Ramos (cell line): ENCODE data around the gene FPGS.

Experiments
- in situ Hi-C: fragments of 300-500 bp; cut with MboI; formaldehyde crosslinking; loops from one replicate; pipeline ENCODE4 v1.14.3; 2022; ENCODE audit warnings: low sequenced_read_pairs; ENCODE audit not compliant: unreplicated experiment

The FPGS gene

DNA sequence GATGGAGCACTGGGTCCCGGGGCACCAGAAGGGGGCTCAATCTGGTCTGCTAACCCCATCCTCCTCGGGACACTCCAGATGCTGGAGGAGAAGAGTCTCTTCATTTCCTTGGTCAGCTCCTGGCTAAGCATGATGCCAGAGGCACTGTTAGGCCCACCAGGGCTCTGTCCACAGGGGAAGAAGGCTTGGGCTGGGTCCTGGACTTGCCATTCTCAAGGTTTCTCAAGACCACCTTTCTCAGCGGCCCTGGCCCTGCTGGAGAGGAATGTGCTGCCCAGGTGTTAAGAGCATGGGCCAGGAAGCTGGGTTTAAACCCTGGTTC, 32.1 kb upstream of the FPGS start:
- in situ Hi-C loops, result no loop called here

DNA sequence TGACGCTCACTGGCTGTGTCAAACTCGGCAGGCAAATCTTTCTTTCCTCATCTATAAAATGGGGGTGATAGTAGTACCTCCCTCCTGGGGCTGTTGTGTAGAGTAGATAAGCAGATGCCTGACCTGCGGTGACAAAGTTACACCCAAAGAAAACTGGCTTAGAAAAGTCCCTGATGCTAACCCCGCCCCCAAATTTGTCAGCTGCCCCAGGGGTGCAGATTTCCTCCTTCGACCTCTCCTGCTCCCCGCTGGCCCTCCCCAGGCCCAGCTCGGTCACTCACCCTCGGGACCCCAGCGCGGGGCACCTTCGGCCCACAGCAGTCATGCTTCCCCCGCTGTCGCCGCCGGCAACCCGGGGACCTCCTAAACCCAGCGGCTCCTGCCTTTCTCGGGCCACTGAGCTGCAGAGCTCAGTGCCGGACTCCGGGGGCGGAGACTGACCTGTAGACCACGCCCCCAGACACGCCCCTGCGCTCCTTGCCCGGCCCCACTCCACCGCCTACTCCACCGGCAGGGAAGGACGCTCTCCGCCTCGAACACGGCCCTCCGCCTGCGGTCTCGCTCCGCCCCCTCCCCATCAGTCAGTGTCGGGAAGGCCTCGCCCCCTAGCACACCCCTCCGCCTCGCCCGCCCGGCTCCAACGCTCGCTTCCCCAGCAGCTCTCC, 31.6 kb upstream of the FPGS start:
- in situ Hi-C loops, result no loop called here

DNA sequence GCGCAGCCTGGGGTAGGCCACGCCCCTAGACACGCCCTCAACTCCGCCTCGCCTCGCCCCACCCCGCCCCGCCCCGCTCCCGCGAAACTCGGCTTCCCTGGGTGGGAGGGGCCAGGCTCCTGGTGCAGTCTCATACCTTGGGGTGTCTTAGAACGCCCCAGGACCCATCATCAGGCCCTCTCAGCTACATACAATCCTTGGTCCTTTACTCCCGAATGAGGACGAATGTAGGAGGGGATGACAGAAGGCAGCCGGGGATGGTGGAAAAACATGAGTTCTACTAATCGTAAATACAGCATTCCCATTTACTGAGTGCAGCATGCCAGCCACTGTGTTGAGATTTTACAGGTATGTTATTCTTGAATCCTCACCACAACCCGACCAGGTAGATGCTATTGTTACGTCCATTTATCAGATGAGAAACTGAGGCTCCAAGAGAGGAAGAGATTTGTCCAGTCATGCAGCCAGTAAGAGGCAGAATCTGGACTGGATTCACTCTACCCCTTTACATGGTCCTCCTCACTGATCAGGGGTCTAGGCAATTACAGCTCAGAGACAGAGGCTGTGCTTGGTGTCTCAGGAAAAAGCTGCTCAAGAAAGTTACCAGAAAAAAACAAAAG, 31.0 kb upstream of the FPGS start:
- in situ Hi-C loops, result no loop called here

DNA sequence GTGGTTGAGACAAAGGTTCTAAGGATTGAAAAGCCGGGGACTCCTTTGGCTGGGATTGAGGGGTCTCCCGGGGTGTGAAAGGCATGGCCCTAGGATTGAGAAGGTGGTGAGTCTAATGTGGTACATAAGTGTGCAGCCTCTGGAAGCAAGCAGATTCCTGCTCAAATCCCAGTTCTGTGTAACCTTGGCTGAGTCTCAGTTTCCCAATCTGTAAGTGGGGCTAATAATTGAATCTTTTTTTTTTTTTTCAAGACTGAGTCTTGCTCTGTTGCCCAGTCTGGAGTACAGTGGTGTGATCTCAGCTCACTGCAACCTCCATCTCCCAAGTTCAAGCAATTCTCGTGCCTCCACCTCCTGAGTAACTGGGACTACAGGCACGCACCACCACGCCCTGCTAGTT, 30.1 kb upstream of the FPGS start:
- in situ Hi-C loops, result no loop called here

DNA sequence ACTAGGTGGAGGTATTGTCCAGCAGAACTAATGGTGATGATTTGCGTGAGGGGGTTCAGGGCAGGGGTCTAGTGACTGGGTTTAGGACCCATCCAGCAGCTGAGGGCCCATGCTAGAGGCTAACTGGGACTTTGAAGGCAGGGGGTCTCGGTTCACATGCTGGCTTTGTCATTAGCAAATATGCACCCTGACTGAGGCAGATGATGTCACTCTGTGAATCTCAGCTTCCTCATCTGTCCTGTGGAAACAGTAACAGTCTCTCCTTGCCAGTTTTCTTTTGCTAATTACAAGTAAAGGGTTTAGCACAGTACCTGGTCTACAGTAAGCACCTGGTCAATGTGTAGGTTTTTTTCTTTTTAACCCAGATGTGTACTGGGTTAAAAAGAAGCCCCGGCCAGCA, 29.4 kb upstream of the FPGS start:
- in situ Hi-C loops, result no loop called here

DNA sequence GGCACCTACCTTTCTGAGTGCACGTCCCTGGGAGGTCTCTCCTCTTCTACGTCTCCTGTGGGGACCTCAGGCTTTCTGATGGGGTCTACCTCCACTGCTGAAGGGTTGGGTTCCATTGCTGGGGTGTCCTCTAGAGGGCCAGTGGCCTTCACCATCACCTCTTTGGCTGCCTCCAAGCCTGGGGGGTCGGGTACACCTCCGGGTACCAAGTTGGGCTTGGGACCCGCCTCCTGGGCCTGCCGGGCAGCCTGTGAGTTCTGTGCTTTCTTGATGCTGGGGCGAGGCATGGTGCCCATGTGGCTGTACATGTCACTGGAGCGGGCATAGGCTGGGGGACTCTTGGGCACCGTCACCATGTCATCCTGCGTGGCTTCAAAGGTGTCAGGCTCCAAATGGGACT, 28.7 kb upstream of the FPGS start:
- in situ Hi-C loops, result no loop called here

DNA sequence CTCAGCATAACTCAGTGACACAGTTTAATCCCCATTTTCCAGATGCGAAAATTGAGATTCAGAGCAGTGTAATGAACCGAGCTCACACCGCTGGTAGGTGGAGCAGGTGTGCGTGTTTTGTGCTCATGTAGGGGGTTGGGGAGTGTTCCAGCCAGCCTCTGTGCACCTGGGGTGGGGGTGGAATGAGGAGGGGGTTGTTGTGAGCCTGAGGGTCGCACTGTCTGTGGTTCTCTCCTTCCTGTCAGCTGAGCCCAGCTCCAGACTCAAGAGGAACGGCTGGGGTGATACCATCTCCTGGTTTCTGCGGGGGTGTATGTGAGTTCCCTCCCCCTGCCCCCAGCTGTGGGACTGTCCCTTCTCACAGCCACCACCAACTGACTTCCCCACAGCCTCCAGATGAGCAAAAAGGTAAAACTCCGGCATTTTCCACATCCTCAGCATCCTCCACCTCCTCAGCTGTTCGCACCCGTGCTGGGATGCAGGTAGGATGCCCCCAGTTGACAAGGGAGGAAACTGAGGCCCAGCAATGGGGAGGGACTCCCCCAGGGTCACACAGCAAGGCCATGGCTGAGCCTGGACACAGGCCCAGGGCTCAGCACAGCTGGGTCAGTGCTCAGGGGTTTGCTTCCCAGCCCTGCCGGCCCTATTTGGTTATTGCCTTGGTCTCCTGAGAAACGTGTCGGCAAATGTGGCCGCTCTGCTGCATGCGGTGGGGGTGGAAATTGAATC, 26.3 kb upstream of the FPGS start:
- in situ Hi-C loops, result no loop called here

DNA sequence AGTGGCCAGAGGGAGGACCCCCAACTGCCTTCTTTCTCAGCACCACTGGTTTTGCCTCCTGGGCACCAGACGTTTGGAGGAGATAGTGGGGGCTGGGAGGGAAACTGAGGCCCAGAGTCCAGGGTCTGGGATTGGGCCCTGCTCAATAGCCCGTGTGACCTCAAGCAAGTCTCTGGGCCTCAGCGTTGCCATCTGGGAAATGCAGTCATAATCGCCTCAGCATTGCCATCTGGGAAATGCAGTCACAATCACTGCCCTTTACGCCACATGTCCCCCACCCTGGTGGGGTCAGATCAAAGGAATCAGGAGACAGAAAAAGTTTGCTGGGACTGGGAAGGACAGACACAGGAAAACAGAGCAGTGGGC, 25.8 kb upstream of the FPGS start:
- in situ Hi-C loops, result no loop called here

DNA sequence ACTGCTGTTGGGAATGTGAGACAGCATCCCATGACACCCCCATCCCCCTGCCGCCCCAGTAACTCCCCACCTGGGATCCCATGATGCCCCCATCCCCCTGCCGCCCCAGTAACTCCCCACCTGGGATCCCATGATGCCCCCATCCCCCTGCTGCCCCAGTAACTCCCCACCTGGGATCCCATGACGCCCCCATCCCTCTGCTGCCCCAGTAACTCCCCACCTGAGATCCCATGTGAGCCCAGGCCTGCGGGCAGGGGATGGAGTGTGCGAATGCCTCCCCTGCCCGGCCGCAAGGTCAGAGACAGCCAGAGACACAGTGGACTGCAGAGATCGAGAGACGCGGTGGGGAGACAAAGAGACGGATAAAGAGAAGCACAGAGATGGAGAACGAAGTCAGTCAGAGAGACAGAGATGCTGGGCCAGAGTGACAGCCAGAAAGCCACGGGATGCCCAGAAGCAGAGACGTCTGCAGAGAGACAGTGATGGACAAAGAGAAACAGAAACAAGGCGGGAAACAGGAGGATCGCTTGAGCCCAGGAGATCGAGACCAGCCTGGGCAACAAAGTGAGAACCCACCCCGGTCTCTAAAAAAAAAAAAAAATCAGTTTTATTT, 25.2 kb upstream of the FPGS start:
- in situ Hi-C loops, result no loop called here

DNA sequence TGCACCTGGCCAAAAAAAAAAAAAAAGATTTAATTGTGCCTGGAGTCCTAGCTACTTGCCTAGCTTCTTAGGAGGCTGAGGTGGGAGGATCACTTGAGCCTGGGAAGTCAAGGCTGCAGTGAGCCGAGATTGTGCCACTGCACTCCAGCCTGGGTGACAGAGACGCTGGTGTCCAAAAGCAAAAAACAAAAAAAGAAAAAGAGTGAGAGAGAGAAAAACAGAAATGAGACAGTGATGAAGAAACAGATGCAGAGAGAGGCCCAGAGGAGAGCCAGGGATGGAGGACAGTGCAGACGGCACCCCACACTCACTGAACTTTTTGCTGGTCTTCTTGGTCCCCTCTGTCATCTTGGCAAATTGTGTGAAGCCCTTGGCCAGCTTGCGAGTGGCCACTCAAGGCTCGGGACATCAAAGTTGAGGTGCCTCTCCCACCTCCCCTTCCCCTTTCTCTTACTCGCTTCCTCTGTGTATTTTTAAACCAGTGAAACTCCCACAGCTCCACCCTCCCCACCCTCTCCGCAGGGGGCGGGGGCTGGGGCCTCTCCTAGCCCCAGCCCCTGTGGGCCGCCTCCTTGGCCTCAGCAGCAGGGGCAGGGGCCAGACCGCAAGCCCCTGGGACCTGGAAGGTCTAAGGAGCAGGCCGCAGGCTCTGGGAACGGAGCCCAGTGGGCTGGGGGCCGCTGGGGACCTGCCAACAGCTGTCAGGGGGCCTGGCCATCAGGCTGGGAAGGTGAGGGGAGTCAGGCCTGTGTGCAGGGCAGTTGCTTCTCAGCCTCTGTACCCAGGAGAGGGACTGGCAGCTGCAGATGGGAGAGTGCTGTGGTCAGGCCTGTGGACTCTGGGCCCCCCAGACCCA, 24.2 kb upstream of the FPGS start, which contains the start of gene SH2D3C:
TSS of gene SH2D3C (minus strand) at position 387 of the 856 bp plus-strand sequence. CDS start at position 348, 39 bp downstream.
- in situ Hi-C loops, result no loop called here

DNA sequence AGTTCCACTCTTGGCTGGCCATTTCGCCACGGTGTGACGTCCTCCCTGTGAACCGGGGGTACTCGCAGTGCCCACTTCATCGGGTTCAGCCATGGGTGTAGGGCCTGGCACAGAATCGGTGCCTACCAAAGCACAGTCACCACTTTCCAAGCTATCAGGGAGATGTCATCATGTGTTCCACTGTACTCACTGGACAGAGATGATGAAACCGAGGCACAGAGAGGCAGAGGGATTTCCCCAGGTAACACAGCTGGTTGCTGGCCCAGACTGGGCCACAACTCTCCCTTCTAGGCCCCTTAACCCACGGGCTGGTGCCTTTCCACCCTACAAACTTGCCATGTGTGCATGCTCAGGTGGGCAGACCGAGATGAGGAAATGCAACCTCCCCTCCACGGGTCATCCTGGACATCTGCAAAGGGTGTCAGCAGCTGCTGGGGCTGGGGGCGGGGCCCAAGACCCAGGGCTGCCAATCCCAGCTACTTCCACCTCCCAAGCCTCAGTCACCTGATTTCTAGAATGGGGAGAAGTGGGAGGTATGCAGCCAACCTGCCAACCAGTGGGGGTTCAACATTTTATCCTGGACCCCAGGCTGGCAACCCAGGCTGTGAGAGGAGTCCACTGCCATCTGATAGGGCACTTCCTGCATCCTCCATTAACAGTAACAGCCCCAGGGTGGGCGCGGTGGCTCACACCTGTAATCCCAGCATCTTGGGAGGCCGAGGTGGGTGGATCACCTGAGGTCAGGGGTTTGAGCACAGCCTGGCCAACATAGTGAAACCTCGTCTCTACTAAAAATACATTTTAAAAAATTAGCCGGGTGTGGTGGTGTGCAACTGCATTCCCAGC, 23.3 kb upstream of the FPGS start:
- in situ Hi-C loops, result no loop called here

DNA sequence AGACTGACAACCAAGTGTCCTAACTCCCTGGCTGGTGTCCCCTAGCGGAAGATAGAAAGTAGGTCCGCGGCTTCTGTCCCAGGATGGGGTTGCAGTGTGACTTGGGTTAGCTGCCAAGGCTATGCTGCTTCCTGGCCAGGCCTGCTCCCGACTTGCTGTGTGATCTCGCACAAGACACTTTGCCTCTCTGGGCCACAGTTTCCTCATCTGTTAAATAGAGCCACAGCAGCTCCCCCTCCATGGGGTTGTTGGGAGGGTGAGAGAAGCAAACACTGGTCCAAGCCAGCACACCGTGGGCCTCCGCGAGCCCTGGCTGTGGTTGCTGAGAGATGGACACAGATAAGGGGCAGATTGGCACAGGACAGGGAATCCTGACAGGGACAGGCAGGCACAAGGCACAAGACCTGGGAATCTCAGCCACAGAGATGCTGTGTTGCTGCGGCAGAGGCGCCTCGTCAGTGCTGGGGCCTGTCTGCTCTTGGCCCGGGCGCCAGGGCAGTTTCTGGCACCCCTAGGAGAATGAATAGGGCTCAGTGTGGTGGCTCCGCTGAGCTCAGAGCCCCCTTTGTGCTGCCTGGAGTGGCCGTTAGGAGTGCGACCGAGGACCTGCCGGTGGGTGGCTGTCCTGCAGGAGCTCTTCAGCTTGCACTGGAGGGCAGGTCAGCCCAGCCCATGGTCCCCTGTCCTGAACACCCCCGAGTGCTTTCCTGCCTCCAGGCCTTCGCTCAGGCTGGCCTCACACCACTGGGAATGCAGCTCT, 22.4 kb upstream of the FPGS start:
- in situ Hi-C loops, result loop anchor here (5.0 kb wide), 1 partner anchor 132 kb away; no protein-coding TSS in a partner anchor

DNA sequence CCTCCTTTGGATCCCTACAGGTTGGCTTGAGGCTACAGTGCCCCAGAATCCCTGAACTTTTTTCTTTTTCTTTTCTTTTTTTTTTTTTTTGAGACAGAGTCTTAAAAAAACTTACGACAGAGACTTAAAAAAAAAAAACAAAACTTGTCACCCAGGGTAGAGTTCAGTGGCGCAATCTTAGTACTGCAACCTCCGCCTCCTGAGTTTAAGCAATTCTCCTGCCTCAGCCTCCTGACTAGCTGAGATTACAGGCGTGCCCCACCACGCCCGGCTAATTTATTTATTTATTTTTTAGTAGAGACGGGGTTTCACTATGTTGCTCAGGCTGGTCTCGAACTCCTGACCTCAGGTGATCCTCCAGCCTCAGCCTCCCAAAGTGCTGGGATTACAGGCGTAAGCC, 21.8 kb upstream of the FPGS start:
- in situ Hi-C loops, result loop anchor here (5.0 kb wide), 1 partner anchor 131 kb away; no protein-coding TSS in a partner anchor

DNA sequence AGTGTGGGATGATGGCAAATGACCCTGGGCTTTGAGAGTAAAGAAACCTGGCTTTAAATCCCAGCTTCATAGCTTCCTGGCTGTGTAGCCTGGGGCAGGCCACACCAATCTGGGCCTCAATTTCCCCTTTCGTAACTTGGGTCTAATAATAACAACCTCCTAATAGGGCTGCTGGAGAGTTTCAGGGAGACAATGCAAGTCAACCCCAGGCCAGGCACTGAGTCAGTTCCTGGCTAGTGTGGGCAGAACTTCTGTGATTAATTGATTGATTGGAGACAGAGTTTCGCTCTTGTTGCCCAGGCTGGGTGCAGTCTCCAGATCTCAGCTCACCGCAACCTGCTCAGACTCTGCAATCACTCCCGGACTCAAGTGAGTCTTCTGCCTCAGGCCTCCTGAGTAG, 20.9 kb upstream of the FPGS start:
- in situ Hi-C loops, result loop anchor here (5.0 kb wide), 1 partner anchor 130 kb away; no protein-coding TSS in a partner anchor

DNA sequence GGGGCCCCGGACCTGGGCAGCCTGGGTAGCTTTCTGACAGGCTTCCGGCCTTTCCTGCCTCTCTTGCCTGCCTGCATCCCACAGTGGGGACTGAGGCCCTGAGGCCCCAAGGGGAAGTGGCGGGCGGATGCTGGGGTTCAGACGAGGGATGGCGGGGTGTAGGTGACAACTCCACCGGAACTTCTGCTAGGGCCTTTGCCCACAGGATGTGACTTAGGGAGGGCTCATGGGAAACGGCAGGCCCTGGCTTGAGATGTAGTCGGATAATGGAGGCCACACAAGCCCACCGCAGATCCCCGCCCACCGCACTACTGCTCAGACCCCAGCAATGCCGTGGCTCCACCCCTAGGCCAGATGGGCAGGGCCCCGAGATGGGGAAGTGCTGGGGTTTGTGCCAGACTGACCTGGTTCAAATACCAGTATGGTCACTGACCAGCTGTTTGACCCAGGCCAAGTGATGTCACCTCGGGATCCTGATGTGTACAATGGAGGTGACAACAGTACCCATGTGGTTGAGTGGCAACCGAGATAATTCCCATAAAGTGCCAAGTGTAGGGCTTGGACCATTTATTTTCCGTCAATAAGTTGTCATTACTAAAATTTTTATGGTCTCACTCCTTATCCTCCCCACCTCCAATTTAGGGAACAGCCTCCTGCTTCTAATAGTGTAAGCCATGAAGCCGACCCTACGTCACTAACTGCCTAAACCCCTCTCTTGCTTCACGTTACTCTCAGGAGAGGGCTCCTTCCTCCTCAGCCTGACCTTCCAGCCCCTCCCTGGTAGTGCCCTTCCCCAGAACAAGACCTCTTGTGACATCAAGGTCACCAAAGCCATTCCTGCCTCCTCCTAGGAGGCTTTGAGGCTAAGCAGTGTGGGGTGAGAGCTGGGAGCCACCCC, 19.3 kb upstream of the FPGS start:
- in situ Hi-C loops, result loop anchor here (5.0 kb wide), 1 partner anchor 129 kb away; no protein-coding TSS in a partner anchor

DNA sequence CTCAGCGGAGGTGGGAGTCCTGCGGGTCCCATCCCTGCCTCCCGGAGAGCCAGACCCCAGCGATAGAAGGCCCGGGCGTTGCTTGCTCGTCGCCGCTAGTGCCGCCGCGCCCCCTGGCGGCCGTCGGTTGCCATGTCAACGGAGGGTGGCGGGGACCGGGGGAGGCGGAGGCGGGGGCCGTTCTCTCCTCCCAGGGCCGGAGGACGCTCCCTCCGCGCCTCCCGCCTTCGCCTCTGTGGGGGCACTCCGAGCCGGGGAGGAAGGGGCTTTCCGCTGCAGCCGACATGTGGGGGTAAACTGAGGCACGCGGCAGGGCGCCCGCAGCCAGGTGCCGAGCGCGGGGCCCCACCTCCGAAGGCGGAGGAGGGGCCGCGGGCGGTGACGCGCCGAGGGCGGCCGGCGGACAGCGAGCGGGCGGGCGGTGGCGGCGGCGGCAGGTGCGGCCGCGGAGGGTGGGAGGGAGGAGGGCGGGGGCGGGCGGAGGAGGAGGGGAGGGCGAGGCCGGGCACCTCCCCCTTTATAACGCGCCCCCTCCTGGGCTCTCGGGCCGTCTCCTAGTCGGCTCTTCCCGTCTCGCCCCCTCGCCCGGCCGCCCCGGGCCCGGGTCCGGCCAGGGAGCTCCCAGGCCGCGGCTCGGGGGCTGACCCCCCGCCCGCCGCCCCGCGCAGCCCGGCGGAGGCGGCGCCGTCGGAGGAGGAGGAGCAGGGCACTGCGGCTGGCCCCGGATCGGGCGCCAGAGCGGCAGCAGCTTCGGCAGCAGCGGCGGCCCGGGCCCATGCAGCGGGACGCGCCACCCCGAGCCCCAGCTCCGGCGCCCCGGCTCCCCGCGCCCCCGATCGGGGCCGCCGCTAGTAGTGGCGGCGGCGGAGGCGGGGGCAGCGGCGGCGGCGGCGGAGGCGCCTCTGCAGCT, 17.4 kb upstream of the FPGS start:
- in situ Hi-C loops, result no loop called here
